Activated CD4-positive, alpha-beta T cell treated with anti-CD3 and anti-CD28 coated beads, Interleukin-2, Interleukin-6, amounts not matched to agents 100 ng/mL and 50 ng/mL, durations not matched to agents 16 hours and 8 hours (primary cell): ENCODE measurements around the gene FAM20C.

Experiments used
- DNase-seq: peaks from one replicate; pipeline ENCODE4 v3.0.0-alpha.2; 2020

FAM20C gene

DNA sequence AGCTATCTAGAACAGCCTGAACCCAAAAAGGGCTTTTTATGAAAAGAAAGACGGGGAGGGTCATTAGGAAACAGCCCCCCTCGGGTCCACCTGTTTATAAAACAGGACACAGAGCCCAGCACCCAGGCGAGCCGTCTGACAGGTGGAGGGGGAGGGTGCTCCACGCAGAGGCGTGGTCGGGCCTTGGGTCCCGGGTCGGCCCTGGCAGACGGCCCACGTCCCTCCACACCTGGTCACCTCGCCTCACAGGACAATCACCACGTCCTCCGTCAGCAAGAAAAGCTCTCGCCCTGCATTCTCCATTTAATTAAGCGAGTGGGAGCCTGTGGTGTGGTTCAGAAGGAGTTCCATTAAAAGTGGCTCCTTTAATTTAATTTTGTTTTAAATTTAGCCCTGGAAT, 55.3 kb downstream of the FAM20C start:
- no peak for DNase-seq

GRCh38 chr7:248732-249435, 56.5 kb downstream of the FAM20C start:
- DNase-seq = no peak

GRCh38 chr7:249989-250388, 57.6 kb downstream of the FAM20C start:
- DNase-seq = no peak

DNA sequence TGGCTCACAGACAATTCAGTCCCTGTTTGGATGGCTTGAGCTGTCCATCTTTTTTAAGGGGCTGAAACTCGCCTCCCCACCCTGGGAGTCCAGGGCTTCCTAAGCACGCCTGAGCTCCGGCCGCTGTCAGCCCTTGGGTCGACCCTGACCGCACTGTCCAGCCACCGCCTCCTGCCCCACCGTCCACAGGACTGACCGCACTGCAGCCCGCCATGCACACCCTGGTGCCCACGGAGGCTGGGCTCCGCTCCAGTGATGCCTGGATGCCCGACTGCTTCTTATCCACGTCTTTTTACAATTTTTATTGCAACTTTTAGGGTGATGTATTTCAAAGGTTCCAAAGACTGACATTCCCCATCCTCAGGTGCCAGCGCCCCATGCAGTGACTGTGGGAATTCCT, 58.2 kb downstream of the FAM20C start:
- no peak for DNase-seq

GRCh38 chr7:251005-251404, 58.6 kb downstream of the FAM20C start:
- no peak for DNase-seq

DNA sequence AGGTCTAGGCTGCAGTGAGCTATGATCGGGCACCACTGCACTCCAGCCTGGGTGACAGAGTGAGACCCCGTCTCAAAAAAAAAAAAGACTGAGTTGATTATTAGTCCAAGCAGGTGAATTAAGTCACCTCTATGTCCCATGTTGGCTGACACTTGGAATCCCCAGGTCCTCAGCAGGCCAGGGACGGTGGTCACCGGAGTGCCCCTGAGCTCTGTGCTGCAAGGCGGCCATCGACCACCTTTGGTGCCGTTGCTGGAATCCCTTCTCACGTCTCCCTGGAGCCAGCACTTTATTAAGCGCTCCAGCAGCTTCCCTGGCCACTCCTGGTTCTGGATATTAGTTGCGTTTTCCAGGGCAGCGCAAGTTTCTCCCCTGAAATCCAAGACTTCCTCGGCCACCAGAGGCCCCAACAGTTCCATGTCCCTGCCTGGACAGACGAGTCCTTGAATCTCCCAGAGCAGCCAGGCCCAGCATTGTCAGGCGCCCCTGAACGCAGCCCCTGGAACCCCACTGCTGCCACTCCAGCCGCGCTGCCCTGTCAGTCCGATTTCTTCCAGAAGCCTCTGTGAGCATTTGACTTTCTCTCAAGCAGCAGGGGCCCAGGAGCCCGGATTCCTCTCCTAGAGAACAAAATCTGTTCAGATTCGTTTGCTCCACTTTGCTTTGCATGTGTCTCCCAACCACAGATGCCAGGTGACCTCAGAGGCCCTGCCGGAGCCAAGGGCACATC, 59.2 kb downstream of the FAM20C start:
- DNase-seq = no peak

DNA sequence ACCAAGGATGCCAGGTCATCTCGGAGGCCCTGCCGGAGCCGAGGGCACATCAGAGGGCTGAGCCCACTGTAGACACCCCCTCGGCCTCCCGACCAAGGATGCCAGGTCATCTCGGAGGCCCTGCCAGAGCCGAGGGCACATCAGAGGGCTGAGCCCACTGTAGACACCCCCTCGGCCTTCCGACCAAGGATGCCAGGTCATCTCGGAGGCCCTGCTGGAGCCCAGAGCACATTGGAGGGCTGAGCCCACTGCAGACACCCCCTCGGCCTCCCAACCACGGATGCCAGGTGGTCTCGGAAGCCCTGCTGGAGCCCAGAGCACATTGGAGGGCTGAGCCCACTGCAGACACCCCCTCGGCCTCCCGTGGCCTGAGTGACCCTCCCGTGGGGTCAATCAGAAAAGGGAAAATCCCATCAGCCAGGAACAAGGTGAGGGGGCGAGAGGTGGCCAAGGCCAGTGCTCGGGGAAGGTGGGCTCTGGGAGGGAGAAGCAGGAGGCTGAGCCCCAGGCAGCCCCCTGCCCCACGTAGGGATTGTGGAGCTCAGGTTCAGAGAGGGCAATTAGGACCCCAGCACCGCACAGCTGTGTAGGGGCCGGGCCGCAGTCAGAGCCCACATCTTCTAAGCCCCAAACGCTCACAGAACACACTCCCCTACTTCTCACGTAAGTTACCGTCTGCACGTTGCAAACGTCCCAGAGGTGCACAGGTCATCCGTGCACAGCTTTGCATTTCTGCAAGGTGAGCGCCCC, 60.0 kb downstream of the FAM20C start:
- DNase-seq = no peak

- no peak for DNase-seq
These were observed 60.6 kb downstream of the FAM20C start for GRCh38 chr7:252981-253380.

DNA sequence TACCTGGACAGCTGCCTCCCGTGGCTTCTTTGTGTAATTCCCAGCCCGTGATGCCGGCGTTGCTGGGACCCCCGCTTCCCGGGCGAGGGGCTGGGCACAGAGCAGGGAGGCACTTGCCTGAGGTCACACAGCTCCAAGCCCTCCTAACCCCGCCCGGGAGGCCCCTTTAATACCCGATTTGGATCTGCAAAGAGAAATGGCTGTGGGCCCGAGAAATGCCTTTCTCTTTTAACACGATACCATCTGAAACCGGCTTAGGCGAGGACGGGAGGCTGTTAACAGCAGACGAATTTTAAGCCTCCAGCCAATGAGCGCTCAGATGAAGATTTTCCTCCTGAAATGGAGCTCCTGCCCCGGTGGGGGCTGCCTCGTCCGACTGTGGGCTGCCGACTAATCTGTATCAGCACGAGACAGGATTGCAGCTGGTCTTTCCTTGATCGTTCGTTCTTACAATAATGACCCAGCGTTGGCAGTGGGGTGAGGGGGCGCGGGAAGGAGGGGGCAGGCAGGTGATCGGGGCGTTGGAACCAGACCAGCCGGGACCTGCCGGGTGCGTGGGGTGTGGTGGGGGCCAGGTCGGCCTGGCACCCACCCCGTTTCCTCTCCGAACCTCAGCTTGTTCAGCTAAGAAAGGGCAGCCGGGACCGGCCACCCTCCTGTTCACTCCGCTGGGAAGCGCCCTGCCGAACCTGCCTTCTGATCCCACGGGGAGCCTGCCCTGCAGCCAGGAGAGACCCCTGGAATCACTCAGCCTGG, 61.4 kb downstream of the FAM20C start:
- no peak for DNase-seq

- no peak for DNase-seq
These were observed 62.1 kb downstream of the FAM20C start for GRCh38 chr7:254337-255037.

DNA sequence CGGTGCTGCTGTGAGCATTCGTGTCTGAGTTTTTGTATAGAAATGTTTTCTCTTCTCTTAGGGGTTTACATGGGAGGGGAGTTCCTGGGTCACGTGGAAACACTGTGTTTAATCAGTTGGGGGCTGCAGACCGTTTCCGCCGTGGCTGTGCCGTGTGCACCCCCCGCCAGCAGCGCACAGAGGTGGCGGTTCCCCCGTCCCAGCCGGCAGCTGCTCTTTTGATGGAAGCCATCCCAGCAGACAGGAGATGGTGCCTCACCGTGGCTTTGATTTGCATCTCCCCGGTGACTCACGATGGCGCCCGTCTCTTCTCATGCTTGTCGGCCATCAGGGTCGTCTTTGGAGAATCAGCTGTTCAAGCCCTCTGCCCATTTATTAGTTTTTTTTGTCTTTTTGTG, 62.7 kb downstream of the FAM20C start:
- no peak for DNase-seq

GRCh38 chr7:255721-256361, 63.5 kb downstream of the FAM20C start:
- DNase-seq = no peak

GRCh38 chr7:256461-256940, 64.1 kb downstream of the FAM20C start:
- DNase-seq = no peak

GRCh38 chr7:256981-257646, 64.7 kb downstream of the FAM20C start:
- no peak for DNase-seq

DNA sequence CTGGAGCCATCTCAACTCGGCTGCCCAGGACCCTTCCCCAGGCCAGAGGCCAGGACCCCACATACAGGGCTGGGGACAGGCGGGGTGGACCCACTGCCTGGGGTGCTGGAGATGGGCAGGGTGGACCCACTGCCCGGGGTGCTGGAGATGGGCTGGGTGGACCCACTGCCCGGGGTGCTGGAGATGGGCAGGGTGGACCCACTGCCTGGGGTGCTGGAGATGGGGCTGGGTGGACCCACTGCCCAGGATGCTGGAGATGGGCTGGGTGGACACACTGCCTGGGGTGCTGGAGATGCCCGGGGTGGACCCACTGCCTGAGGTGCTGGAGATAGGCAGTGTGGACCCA, 65.2 kb downstream of the FAM20C start:
- DNase-seq = no peak

GRCh38 chr7:258476-259190, 66.3 kb downstream of the FAM20C start:
- DNase-seq = no peak

GRCh38 chr7:259191-259505, 66.8 kb downstream of the FAM20C start:
- DNase-seq = no peak

DNA sequence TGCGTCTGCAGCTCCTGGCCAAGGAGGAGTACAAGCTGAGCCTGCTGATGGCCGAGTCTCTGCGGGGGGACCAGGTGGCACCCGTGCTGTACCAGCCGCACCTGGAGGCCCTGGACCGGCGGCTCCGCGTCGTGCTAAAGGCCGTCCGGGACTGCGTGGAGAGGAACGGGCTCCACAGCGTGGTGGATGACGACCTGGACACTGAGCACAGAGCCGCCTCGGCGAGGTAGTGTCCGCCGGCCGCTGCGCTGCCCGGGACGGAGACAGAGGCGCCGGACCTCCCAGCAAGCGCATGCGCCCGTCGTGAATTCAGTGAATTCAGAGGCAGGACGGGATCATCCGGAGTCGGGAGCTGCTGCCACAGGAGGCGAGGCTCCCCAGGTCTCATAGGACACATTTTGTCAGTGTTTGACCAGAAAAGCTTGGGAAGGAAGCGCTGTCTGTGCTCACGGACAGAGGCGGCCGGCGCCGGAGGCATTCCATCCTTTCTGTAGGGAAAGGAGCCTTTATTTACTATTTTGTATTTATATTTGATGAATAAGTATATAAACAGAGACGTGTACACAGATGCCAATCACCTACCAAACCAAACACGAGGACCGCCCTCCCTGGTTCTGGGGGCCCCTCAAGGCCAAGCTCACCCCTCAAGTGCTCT, 67.5 kb downstream of the FAM20C start:
- no peak for DNase-seq

DNA sequence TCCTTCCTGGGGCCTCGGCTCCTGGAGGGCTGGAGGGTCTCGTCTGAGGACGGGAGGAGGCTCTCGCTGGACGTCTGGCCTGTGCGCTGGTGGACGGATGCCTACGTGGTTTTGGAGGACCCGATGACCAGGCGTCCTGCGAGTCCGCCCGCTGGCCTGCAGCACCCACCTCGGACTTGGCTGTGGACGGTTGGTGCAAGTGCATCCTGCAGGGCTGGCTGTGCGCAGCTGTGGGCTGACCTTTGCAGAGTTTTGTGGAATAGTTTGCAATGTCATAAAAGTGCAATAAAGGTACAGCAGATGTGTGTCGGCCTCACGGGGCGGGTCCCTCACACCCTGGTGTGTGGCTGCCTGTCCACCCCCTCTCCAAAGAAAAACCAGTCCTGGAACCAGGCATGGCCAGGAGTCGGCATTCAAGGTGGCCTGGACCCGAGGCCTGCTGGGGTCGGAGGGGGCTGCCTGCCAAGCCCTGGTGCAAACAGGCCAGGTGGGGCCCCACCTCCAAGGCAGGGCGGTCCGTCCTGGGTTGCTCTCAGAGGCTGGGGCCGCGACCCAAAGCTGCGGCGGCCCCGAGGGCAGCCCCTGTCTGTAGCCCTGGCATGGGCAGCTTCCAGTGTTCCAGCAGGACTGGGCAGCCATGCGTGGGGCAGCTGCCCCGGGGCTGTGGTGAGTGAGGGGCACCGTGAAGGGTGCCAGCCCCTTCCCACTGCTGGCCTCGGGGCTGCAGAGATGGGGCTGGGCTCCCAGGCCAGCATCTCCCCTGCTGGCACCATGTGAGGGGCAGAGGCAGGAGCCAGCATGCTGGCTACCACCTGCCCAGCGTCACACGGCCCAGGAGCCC, 68.3 kb downstream of the FAM20C start:
- DNase-seq = no peak
